ENCODE results near the gene FRYL.

The FRYL gene

DNA sequence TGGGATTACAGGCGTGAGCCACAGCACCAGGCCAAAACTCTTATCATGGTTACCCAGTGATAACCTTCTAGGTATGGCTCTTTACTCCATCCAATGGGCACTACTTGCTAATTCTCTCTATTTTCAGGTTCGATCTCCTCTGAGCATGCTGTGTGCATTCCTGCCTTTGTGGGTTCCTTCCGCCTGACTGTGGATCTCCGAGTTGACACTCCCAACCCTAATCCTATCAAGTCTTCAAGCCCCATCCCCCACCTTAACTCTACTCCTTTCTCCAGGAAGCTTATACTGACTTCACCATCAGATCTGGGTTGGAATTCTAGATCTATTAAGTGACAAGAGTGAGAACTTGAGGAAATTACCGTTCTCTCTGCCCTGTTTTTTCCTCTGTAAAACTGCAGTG is 225.5 kb downstream of the FRYL start:
- Histone ChIP-seq H3K9me3 (ENCODE audit: insufficient read depth, low read depth, low read length) (no peaks in the 10 kb centered on the region), H3K27ac (ENCODE audit: low read length) (no peak overlapping the region), H3K27me3 (ENCODE audit: insufficient read depth, low read length) (no peaks in the 10 kb centered on the region), H3K36me3 (ENCODE audit: insufficient read depth, low read depth, low read length) (peaks cover 70% of the 10 kb centered on the region), H3K4me3 (ENCODE audit: low read length) (no peak overlapping the region), H3K9ac (ENCODE audit: low read depth, low read length) (no peak overlapping the region), H3K4me1 (ENCODE audit: insufficient read depth, low read length) (no peaks in the 10 kb centered on the region)

- Histone ChIP-seq H3K4me3 (ENCODE audit: low read length) (no peak overlapping the region), H3K9me3 (ENCODE audit: insufficient read depth, low read depth, low read length) (no peaks in the 10 kb centered on the region), H3K27ac (ENCODE audit: low read length) (no peak overlapping the region), H3K36me3 (ENCODE audit: insufficient read depth, low read depth, low read length) (peaks cover 74% of the 10 kb centered on the region), H3K27me3 (ENCODE audit: insufficient read depth, low read length) (no peaks in the 10 kb centered on the region), H3K4me1 (ENCODE audit: insufficient read depth, low read length) (no peaks in the 10 kb centered on the region), H3K9ac (ENCODE audit: low read depth, low read length) (no peak overlapping the region)
These were observed 226.4 kb downstream of the FRYL start for GRCh38 chr4:48553720-48554119.

DNA sequence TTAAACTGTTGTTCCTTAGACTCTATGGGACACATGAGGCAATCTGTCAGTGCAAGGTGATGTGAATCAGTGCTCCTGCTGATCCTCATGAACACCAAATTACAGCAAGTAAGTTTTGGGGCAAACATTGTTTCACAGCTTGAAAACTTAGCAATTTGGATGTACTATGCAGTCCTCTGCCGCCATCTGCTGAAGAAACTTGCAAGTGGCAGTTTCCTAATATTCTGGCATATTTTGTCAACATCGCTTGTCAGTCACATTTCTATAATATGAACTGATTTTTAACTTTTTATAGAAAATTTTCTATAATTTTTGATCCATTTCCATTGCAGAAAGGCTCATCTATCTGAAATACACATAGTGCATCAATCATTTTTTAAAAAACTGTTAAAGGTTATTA is 233.7 kb downstream of the FRYL start:
- Histone ChIP-seq H3K36me3 (ENCODE audit: insufficient read depth, low read depth, low read length) (peaks cover 91% of the 10 kb centered on the region), H3K4me1 (ENCODE audit: insufficient read depth, low read length) (no peaks in the 10 kb centered on the region), H3K27ac (ENCODE audit: low read length) (no peak overlapping the region), H3K27me3 (ENCODE audit: insufficient read depth, low read length) (no peaks in the 10 kb centered on the region), H3K4me3 (ENCODE audit: low read length) (no peak overlapping the region), H3K9me3 (ENCODE audit: insufficient read depth, low read depth, low read length) (no peaks in the 10 kb centered on the region), H3K9ac (ENCODE audit: low read depth, low read length) (no peak overlapping the region)

DNA sequence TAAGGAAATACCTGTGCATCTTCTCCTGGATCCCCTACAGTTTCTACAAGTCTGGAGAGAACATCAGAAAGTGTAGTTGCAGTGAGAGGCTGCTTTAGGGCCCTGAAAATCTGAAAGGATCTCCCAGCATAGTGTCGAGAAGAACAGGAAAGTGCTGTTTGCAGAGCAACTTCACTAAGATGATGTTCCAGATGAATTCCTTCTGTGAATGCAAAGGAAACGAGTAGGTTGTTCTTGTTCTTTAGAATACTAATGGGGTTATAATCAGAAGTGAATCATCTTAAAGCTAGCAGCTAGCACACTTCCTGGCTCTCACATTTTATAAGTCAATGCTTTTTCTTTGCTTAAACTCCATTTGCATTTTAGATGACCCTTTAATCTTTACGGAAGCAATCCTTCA is 236.3 kb downstream of the FRYL start:
- H3K9me3 ChIP-seq (ENCODE audit: insufficient read depth, low read depth, low read length) = no peaks in the 10 kb centered on the region
- no peak overlapping the region for H3K9ac ChIP-seq (ENCODE audit: low read depth, low read length)
- H3K27me3 ChIP-seq (ENCODE audit: insufficient read depth, low read length) = no peaks in the 10 kb centered on the region
- peaks cover 5% of the 10 kb centered on the region; the same call in 1 of the 2 replicates for H3K4me1 ChIP-seq (ENCODE audit: insufficient read depth, low read length)
- no peak overlapping the region for H3K27ac ChIP-seq (ENCODE audit: low read length)
- no peak overlapping the region for H3K4me3 ChIP-seq (ENCODE audit: low read length)
- peaks cover 91% of the 10 kb centered on the region for H3K36me3 ChIP-seq (ENCODE audit: insufficient read depth, low read depth, low read length)

DNA sequence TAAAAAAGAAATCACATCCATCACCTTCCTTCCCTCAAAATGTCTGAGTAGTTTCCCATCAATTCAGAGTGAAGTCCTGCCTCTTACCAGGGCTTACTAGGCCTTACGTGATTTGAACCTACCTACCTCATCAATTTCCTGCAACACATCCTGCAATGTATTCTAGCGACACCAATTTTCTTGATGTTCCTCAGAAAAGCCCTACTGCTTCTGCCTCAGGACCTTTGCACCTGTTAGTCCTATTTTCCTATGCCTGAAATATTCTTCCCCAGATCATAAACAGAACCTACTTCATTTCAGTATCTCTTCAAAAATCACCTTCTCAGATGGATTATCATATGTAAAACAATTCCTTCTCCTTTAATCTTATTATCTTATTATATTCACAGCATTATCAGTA is 237.2 kb downstream of the FRYL start:
- H3K9ac ChIP-seq (ENCODE audit: low read depth, low read length) = no peak overlapping the region
- peaks cover 82% of the 10 kb centered on the region for H3K36me3 ChIP-seq (ENCODE audit: insufficient read depth, low read depth, low read length)
- no peak overlapping the region for H3K4me3 ChIP-seq (ENCODE audit: low read length)
- no peaks in the 10 kb centered on the region for H3K27me3 ChIP-seq (ENCODE audit: insufficient read depth, low read length)
- H3K4me1 ChIP-seq (ENCODE audit: insufficient read depth, low read length) = peaks cover 12% of the 10 kb centered on the region; the same call in 1 of the 2 replicates
- H3K27ac ChIP-seq (ENCODE audit: low read length) = no peak overlapping the region
- no peaks in the 10 kb centered on the region for H3K9me3 ChIP-seq (ENCODE audit: insufficient read depth, low read depth, low read length)

- peaks cover 12% of the 10 kb centered on the region; the same call in 1 of the 2 replicates for H3K4me1 ChIP-seq (ENCODE audit: insufficient read depth, low read length)
- no peaks in the 10 kb centered on the region for H3K9me3 ChIP-seq (ENCODE audit: insufficient read depth, low read depth, low read length)
- H3K4me3 ChIP-seq (ENCODE audit: low read length) = no peak overlapping the region
- no peaks in the 10 kb centered on the region for H3K27me3 ChIP-seq (ENCODE audit: insufficient read depth, low read length)
- H3K27ac ChIP-seq (ENCODE audit: low read length) = no peak overlapping the region
- H3K36me3 ChIP-seq (ENCODE audit: insufficient read depth, low read depth, low read length) = peaks cover 73% of the 10 kb centered on the region
- H3K9ac ChIP-seq (ENCODE audit: low read depth, low read length) = no peak overlapping the region
These were observed 240.5 kb downstream of the FRYL start for GRCh38 chr4:48539597-48539996.

- no peak overlapping the region for H3K27ac ChIP-seq (ENCODE audit: low read length)
- no peak overlapping the region for H3K9ac ChIP-seq (ENCODE audit: low read depth, low read length)
- H3K4me1 ChIP-seq (ENCODE audit: insufficient read depth, low read length) = peaks cover 12% of the 10 kb centered on the region; the same call in 1 of the 2 replicates
- H3K9me3 ChIP-seq (ENCODE audit: insufficient read depth, low read depth, low read length) = no peaks in the 10 kb centered on the region
- H3K27me3 ChIP-seq (ENCODE audit: insufficient read depth, low read length) = no peaks in the 10 kb centered on the region
- H3K4me3 ChIP-seq (ENCODE audit: low read length) = no peak overlapping the region
- H3K36me3 ChIP-seq (ENCODE audit: insufficient read depth, low read depth, low read length) = peaks cover 72% of the 10 kb centered on the region
These were observed 241.7 kb downstream of the FRYL start for GRCh38 chr4:48538358-48538757.

GRCh38 chr4:48526406-48526805 is 253.7 kb downstream of the FRYL start:
- Histone ChIP-seq H3K27ac (ENCODE audit: low read length) (no peak overlapping the region), H3K36me3 (ENCODE audit: insufficient read depth, low read depth, low read length) (peaks cover 95% of the 10 kb centered on the region), H3K9ac (ENCODE audit: low read depth, low read length) (no peak overlapping the region), H3K4me1 (ENCODE audit: insufficient read depth, low read length) (no peaks in the 10 kb centered on the region), H3K27me3 (ENCODE audit: insufficient read depth, low read length) (no peaks in the 10 kb centered on the region), H3K9me3 (ENCODE audit: insufficient read depth, low read depth, low read length) (no peaks in the 10 kb centered on the region), H3K4me3 (ENCODE audit: low read length) (no peak overlapping the region)

- H3K9me3 ChIP-seq (ENCODE audit: insufficient read depth, low read depth, low read length) = no peaks in the 10 kb centered on the region
- no peak overlapping the region for H3K4me3 ChIP-seq (ENCODE audit: low read length)
- H3K36me3 ChIP-seq (ENCODE audit: insufficient read depth, low read depth, low read length) = peaks cover 75% of the 10 kb centered on the region
- no peak overlapping the region for H3K27ac ChIP-seq (ENCODE audit: low read length)
- no peak overlapping the region for H3K9ac ChIP-seq (ENCODE audit: low read depth, low read length)
- H3K4me1 ChIP-seq (ENCODE audit: insufficient read depth, low read length) = no peaks in the 10 kb centered on the region
- H3K27me3 ChIP-seq (ENCODE audit: insufficient read depth, low read length) = no peaks in the 10 kb centered on the region
These were observed 261.9 kb downstream of the FRYL start for GRCh38 chr4:48518143-48518542.

GRCh38 chr4:48509543-48509942 is 270.5 kb downstream of the FRYL start:
- Histone ChIP-seq H3K27ac (ENCODE audit: low read length) (no peak overlapping the region), H3K27me3 (ENCODE audit: insufficient read depth, low read length) (no peaks in the 10 kb centered on the region), H3K9me3 (ENCODE audit: insufficient read depth, low read depth, low read length) (no peaks in the 10 kb centered on the region), H3K4me1 (ENCODE audit: insufficient read depth, low read length) (no peaks in the 10 kb centered on the region), H3K9ac (ENCODE audit: low read depth, low read length) (no peak overlapping the region), H3K4me3 (ENCODE audit: low read length) (no peak overlapping the region), H3K36me3 (ENCODE audit: insufficient read depth, low read depth, low read length) (peaks cover 82% of the 10 kb centered on the region)

- no peaks in the 10 kb centered on the region for H3K9me3 ChIP-seq (ENCODE audit: insufficient read depth, low read depth, low read length)
- H3K27me3 ChIP-seq (ENCODE audit: insufficient read depth, low read length) = no peaks in the 10 kb centered on the region
- H3K36me3 ChIP-seq (ENCODE audit: insufficient read depth, low read depth, low read length) = peaks cover 69% of the 10 kb centered on the region
These were observed 273.4 kb downstream of the FRYL start for GRCh38 chr4:48506716-48507115.

GRCh38 chr4:48504352-48504751 is 275.7 kb downstream of the FRYL start:
- H3K36me3 ChIP-seq (ENCODE audit: insufficient read depth, low read depth, low read length) = peaks cover 65% of the 10 kb centered on the region
- no peak overlapping the region for H3K4me3 ChIP-seq (ENCODE audit: low read length)

More at GRCh38 chr4:48506716-48507115, 273.4 kb downstream of the FRYL start:
- Histone ChIP-seq H3K9ac (ENCODE audit: low read depth, low read length) (no peak overlapping the region), H3K4me3 (ENCODE audit: low read length) (no peak overlapping the region), H3K27ac (ENCODE audit: low read length) (no peak overlapping the region), H3K4me1 (ENCODE audit: insufficient read depth, low read length) (no peaks in the 10 kb centered on the region; the same call in 1 of the 2 replicates)

DNA sequence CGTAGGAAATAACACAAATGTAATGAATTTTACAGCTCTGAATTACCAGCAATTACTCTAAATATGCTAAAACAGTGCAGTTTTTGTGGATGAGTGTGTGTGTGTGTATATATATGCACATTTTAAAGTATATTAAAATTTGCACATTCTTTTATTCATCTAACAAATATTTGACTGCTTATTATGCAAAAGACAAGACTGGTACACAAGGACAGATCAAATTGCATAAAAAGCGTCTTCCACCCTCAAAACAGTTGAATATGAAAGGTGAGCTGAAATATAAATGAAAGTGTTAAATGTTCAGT is 276.1 kb downstream of the FRYL start:
- H3K36me3 ChIP-seq (ENCODE audit: insufficient read depth, low read depth, low read length) = peaks cover 65% of the 10 kb centered on the region
- no peak overlapping the region for H3K27ac ChIP-seq (ENCODE audit: low read length)
- H3K9ac ChIP-seq (ENCODE audit: low read depth, low read length) = no peak overlapping the region
- no peaks in the 10 kb centered on the region for H3K27me3 ChIP-seq (ENCODE audit: insufficient read depth, low read length)
- H3K4me1 ChIP-seq (ENCODE audit: insufficient read depth, low read length) = peaks cover 5% of the 10 kb centered on the region
- H3K9me3 ChIP-seq (ENCODE audit: insufficient read depth, low read depth, low read length) = no peaks in the 10 kb centered on the region
- H3K4me3 ChIP-seq (ENCODE audit: low read length) = no peak overlapping the region

More at GRCh38 chr4:48504352-48504751, 275.7 kb downstream of the FRYL start:
- Histone ChIP-seq H3K27ac (ENCODE audit: low read length) (no peak overlapping the region), H3K9me3 (ENCODE audit: insufficient read depth, low read depth, low read length) (no peaks in the 10 kb centered on the region), H3K27me3 (ENCODE audit: insufficient read depth, low read length) (no peaks in the 10 kb centered on the region), H3K9ac (ENCODE audit: low read depth, low read length) (no peak overlapping the region), H3K4me1 (ENCODE audit: insufficient read depth, low read length) (peaks cover 1% of the 10 kb centered on the region)

Data from iPS-20b (cell line).